ENCODE results near the gene SSX3. TPM values are rescaled to one million over a fixed set of nuclear protein-coding genes. Genes with fewer than 3 reads are reported as not detected.

Gene SSX3
- total and polyA plus RNA-seq, 3 donors from 2014 or later = 12.8 to 26.1 (median 17.7) TPM

- TF ChIP-seq CTCF (IDR thresholded peaks at IDR 0.05) = no peak
- Histone ChIP-seq H3K27ac (no peak overlapping the region), H3K4me1 (no peaks in the 10 kb centered on the region), H3K9me3 (no peaks in the 10 kb centered on the region), H3K27me3 (no peaks in the 10 kb centered on the region), H3K36me3 (ENCODE audit: low read depth, missing control alignments) (no peaks in the 10 kb centered on the region), H3K4me3 (no peak overlapping the region)
- intact Hi-C loops (cut with DNase I; ENCODE audit: low total_unique reads) = no loop called here
- WGBS, 2 donors = 65 to 76% methylated on average over 11 of the region's 11 CpGs
- peak; percentile 36 for DNase-seq
These were observed 50.3 kb downstream of the SSX3 start for GRCh38 chrX:48306175-48306574.

Small RNAs within 50 kb of the gene (small RNA-seq; reads per million reads assigned to genes)
- gene AL606490.7 (0 reads per million in 2 donors), gene AL606490.9 (0 reads per million in 2 donors)

Other genes starting within 250 kb of the SSX3 start
- gene SPACA5B, start 226.1 kb downstream of the SSX3 start, total RNA-seq = 1 to 10 TPM; 4.9 to 6.2 TPM
- 6.6 TPM for gene SPACA5B, start 226.1 kb downstream of the SSX3 start, polyA plus RNA-seq (ENCODE audit: insufficient read depth, low read depth, low replicate concordance)
- under 1 TPM in 1 of 2 donors, not detected in 1; 0.47 TPM for gene SSX5, start 159.9 kb downstream of the SSX3 start, total RNA-seq
- gene SSX5, start 159.9 kb downstream of the SSX3 start, polyA plus RNA-seq (ENCODE audit: insufficient read depth, low read depth, low replicate concordance) = 0.59 TPM
- 10 to 100 TPM in 1 of 2 donors, 1 to 10 TPM in 1; 6.0 to 14.3 TPM for gene SSX1, start 101.3 kb downstream of the SSX3 start, total RNA-seq
- 11.0 TPM for gene SSX1, start 101.3 kb downstream of the SSX3 start, polyA plus RNA-seq (ENCODE audit: insufficient read depth, low read depth, low replicate concordance)
- 1 to 10 TPM; 2.7 to 3.8 TPM for gene SSX4, start 26.8 kb upstream of the SSX3 start, total RNA-seq
- 5.3 TPM for gene SSX4, start 26.8 kb upstream of the SSX3 start, polyA plus RNA-seq (ENCODE audit: insufficient read depth, low read depth, low replicate concordance)
- gene SSX4B, start 55.3 kb upstream of the SSX3 start, total RNA-seq = 1 to 10 TPM in 1 of 2 donors, not detected in 1; 3.8 TPM
- not detected for gene SSX4B, start 55.3 kb upstream of the SSX3 start, polyA plus RNA-seq (ENCODE audit: insufficient read depth, low read depth, low replicate concordance)
- 1 to 10 TPM; 2.5 to 4.2 TPM for gene SLC38A5, start 113.6 kb upstream of the SSX3 start, total RNA-seq
- gene SLC38A5, start 113.6 kb upstream of the SSX3 start, polyA plus RNA-seq (ENCODE audit: insufficient read depth, low read depth, low replicate concordance) = 3.5 TPM
- 10 to 100 TPM; 46.4 to 50.9 TPM for gene FTSJ1, start 119.5 kb upstream of the SSX3 start, total RNA-seq
- 38.0 TPM for gene FTSJ1, start 119.5 kb upstream of the SSX3 start, polyA plus RNA-seq (ENCODE audit: insufficient read depth, low read depth, low replicate concordance)
- 100 to 1,000 TPM in 1 of 2 donors, 10 to 100 TPM in 1; 58.7 to 110 TPM for gene PORCN, start 152.3 kb upstream of the SSX3 start, total RNA-seq
- gene PORCN, start 152.3 kb upstream of the SSX3 start, polyA plus RNA-seq (ENCODE audit: insufficient read depth, low read depth, low replicate concordance) = 25.0 TPM
- 10 to 100 TPM; 30.4 to 61.0 TPM for gene EBP, start 165.1 kb upstream of the SSX3 start, total RNA-seq
- 48.8 TPM for gene EBP, start 165.1 kb upstream of the SSX3 start, polyA plus RNA-seq (ENCODE audit: insufficient read depth, low read depth, low replicate concordance)
- gene TBC1D25, start 183.0 kb upstream of the SSX3 start, total RNA-seq = 10 to 100 TPM; 27.3 to 36.1 TPM
- 19.3 TPM for gene TBC1D25, start 183.0 kb upstream of the SSX3 start, polyA plus RNA-seq (ENCODE audit: insufficient read depth, low read depth, low replicate concordance)
- gene RBM3, start 217.8 kb upstream of the SSX3 start, total RNA-seq = 100 to 1,000 TPM; 121 to 167 TPM
- gene RBM3, start 217.8 kb upstream of the SSX3 start, polyA plus RNA-seq (ENCODE audit: insufficient read depth, low read depth, low replicate concordance) = 214 TPM
- gene WDR13, start 240.8 kb upstream of the SSX3 start, total RNA-seq = 100 to 1,000 TPM; 109 to 148 TPM
- 69.6 TPM for gene WDR13, start 240.8 kb upstream of the SSX3 start, polyA plus RNA-seq (ENCODE audit: insufficient read depth, low read depth, low replicate concordance)